ENCODE data around the gene SS18L1. TPM values are rescaled to one million over a fixed set of nuclear protein-coding genes. Genes with fewer than 3 reads are reported as not detected.

SS18L1 gene
- total RNA-seq, 4 donors from 2014 or later: 0.51 to 21.7 (median 12.8) TPM

- Histone ChIP-seq H3K27ac (peak overlapping the region in 1 of 2 donors; percentile 75), H3K36me3 (no peaks in the 10 kb centered on the region), H3K27me3 (no peaks in the 10 kb centered on the region), H3K9me3 (peaks cover 0 to 3% of the 10 kb centered on the region in 2 donors), H3K4me3 (no peak overlapping the region), H3K4me1 (peaks cover 0 to 3% of the 10 kb centered on the region in 2 donors)
- TF ChIP-seq POLR2A (IDR thresholded peaks at IDR 0.05): no peak
- TF ChIP-seq CTCF (IDR thresholded peaks at IDR 0.05): no peak
- intact Hi-C loops (cut with DNase I; ENCODE audit: low total_unique reads): no loop called here
- DNase-seq: no peak
Observed at GRCh38 chr20:62103508-62104233, 39.9 kb upstream of the SS18L1 start.

GRCh38 chr20:62104234-62104789 lies 39.3 kb upstream of the SS18L1 start:
- Histone ChIP-seq H3K36me3 (no peaks in the 10 kb centered on the region), H3K27me3 (no peaks in the 10 kb centered on the region), H3K4me1 (peaks cover 0 to 3% of the 10 kb centered on the region in 2 donors), H3K9me3 (peaks cover 0 to 9% of the 10 kb centered on the region in 2 donors), H3K4me3 (no peak overlapping the region), H3K27ac (peak overlapping the region; percentile 74 to 75)
- no peak for DNase-seq
- intact Hi-C loops (cut with DNase I; ENCODE audit: low total_unique reads): no loop called here
- TF ChIP-seq POLR2A (IDR thresholded peaks at IDR 0.05): no peak

GRCh38 chr20:62104791-62105345 lies 38.7 kb upstream of the SS18L1 start:
- intact Hi-C loops (cut with DNase I; ENCODE audit: low total_unique reads): no loop called here
- peak overlapping the region; percentile 74 to 75 for H3K27ac ChIP-seq
- peaks cover 0 to 3% of the 10 kb centered on the region in 2 donors for H3K4me1 ChIP-seq
- peak; percentile 37 to 86 for DNase-seq
- no peak overlapping the region for H3K4me3 ChIP-seq
- TF ChIP-seq CTCF (IDR thresholded peaks at IDR 0.05): no peak
- no peak for TF ChIP-seq POLR2A (IDR thresholded peaks at IDR 0.05)
- no peaks in the 10 kb centered on the region for H3K36me3 ChIP-seq
- no peaks in the 10 kb centered on the region for H3K27me3 ChIP-seq
- peaks cover 0 to 12% of the 10 kb centered on the region in 2 donors for H3K9me3 ChIP-seq

GRCh38 chr20:62105592-62105991 lies 38.0 kb upstream of the SS18L1 start:
- H3K27ac ChIP-seq: peak overlapping the region; percentile 74 to 75
- H3K4me3 ChIP-seq: no peak overlapping the region
- intact Hi-C loops (cut with DNase I; ENCODE audit: low total_unique reads): no loop called here
- TF ChIP-seq POLR2A (IDR thresholded peaks at IDR 0.05): no peak
- H3K9me3 ChIP-seq: peaks cover 0 to 14% of the 10 kb centered on the region in 2 donors
- H3K4me1 ChIP-seq: peaks cover 0 to 3% of the 10 kb centered on the region in 2 donors
- no peaks in the 10 kb centered on the region for H3K27me3 ChIP-seq
- no peaks in the 10 kb centered on the region for H3K36me3 ChIP-seq
- no peak for DNase-seq

GRCh38 chr20:62111148-62111547 lies 32.4 kb upstream of the SS18L1 start:
- H3K36me3 ChIP-seq: no peaks in the 10 kb centered on the region
- no peaks in the 10 kb centered on the region for H3K27me3 ChIP-seq
- no peak for TF ChIP-seq CTCF (IDR thresholded peaks at IDR 0.05)
- no peak for TF ChIP-seq POLR2A (IDR thresholded peaks at IDR 0.05)
- intact Hi-C loops (cut with DNase I; ENCODE audit: low total_unique reads): no loop called here
- H3K4me3 ChIP-seq: no peak overlapping the region
- no peaks in the 10 kb centered on the region for H3K4me1 ChIP-seq
- H3K27ac ChIP-seq: no peak overlapping the region
- peaks cover 0 to 21% of the 10 kb centered on the region in 2 donors for H3K9me3 ChIP-seq
- no peak for DNase-seq

GRCh38 chr20:62112368-62112767 lies 31.2 kb upstream of the SS18L1 start:
- TF ChIP-seq POLR2A (IDR thresholded peaks at IDR 0.05): no peak
- Histone ChIP-seq H3K4me3 (no peak overlapping the region), H3K36me3 (no peaks in the 10 kb centered on the region), H3K27ac (no peak overlapping the region), H3K9me3 (peaks cover 0 to 21% of the 10 kb centered on the region in 2 donors), H3K27me3 (no peaks in the 10 kb centered on the region), H3K4me1 (no peaks in the 10 kb centered on the region)
- DNase-seq: no peak
- intact Hi-C loops (cut with DNase I; ENCODE audit: low total_unique reads): no loop called here

Measured in uterus (tissue), 4 donors.